B cell (primary cell): Measurements from ENCODE around the gene UGT2A3. TPM values are rescaled to one million over a fixed set of nuclear protein-coding genes. Genes with fewer than 3 reads are reported as not detected.

Experiments used
- ATAC-seq: fragments of 200-7000 bp; cut with Tn5 transposase; one replicate; pipeline ENCODE4 v1.10.0; 2021; ENCODE audit warnings: low read depth, mild to moderate bottlenecking, moderate number of reproducible peaks, moderate library complexity
- CTCF ChIA-PET: fragments of 350-600 bp; sonication (Branson Sonifier 250); formaldehyde crosslinking; loops from one replicate; lab custom pipeline; 2021; ENCODE audit warnings: antibody characterized with exemption, inconsistent platforms; lab: Charles Lee
- POLR2A ChIA-PET: fragments of 350-600 bp; sonication (Branson Sonifier 250); formaldehyde crosslinking; loops from one replicate; lab custom pipeline; 2021; ENCODE audit warnings: antibody characterized with exemption; lab: Charles Lee
- DNase-seq: peaks from one replicate; pipeline ENCODE4 v3.0.0; 2013
- H2AFZ ChIP-seq: 2 replicates; pipeline ENCODE4 v1.6.1; 2012; ENCODE audit warnings: mild to moderate bottlenecking, low read depth, low read length; ENCODE audit not compliant: insufficient read depth, poor library complexity, severe bottlenecking
- H3K27ac ChIP-seq, 2 donors: 1 replicate in 1 of 2; 2 replicates in 1 of 2; pipeline ENCODE4 v1.5.1; 2012 to 2013; ENCODE audit warnings: low read length in 2 of 2, mild to moderate bottlenecking in 2 of 2, moderate library complexity in 1 of 2
- H3K27me3 ChIP-seq, 4 experiments: fragments of 200-600 bp in 1 of 4; sonication (generic) in 1 of 4; replicated peaks in 1 of 4; 1 replicate in 2 of 4; 2 replicates in 2 of 4; pipeline versions ENCODE4 v1.6.1 to v1.7.0; 2013 to 2016; ENCODE audit warnings: low read length in 3 of 4, mild to moderate bottlenecking in 2 of 4, mixed read lengths in 1 of 4, moderate library complexity in 1 of 4; ENCODE audit not compliant: insufficient read depth in 4 of 4, control insufficient read depth in 3 of 4; ENCODE audit errors: control extremely low read depth in 1 of 4
- H3K36me3 ChIP-seq, 2 experiments: replicated peaks in 1 of 2; 1 replicate in 1 of 2; 2 replicates in 1 of 2; pipeline versions ENCODE4 v1.6.1 to v1.7.1; 2013; ENCODE audit warnings: low read length in 1 of 2; ENCODE audit not compliant: insufficient read depth in 2 of 2, control insufficient read depth in 1 of 2; ENCODE audit errors: control extremely low read depth in 1 of 2, extremely low read depth in 1 of 2
- H3K4me1 ChIP-seq, 2 donors: fragments of 200-600 bp in 1 of 2; sonication (generic) in 1 of 2; 1 replicate in 1 of 2; 2 replicates in 1 of 2; pipeline versions ENCODE4 v1.5.1 to v1.6.1; 2013 to 2017; ENCODE audit warnings: low read length in 2 of 2; ENCODE audit not compliant: control insufficient read depth in 2 of 2, insufficient read depth in 2 of 2
- H3K4me2 ChIP-seq: replicated peaks from 2 replicates; pipeline ENCODE3; 2012; ENCODE audit warnings: mild to moderate bottlenecking, low read depth, low read length; ENCODE audit not compliant: poor library complexity, severe bottlenecking
- H3K4me3 ChIP-seq, 5 experiments: fragments of 200-600 bp in 1 of 5; sonication (generic) in 1 of 5; 1 replicate in 3 of 5; 2 replicates in 2 of 5; pipeline versions ENCODE4 v1.5.1 to v1.7.0; 2011 to 2016; ENCODE audit warnings: low read length in 4 of 5, mild to moderate bottlenecking in 4 of 5, low read depth in 2 of 5, control low read depth in 1 of 5, moderate library complexity in 1 of 5; ENCODE audit not compliant: insufficient read depth in 1 of 5; ENCODE audit errors: control extremely low read depth in 1 of 5, extremely low read depth in 1 of 5
- H3K79me2 ChIP-seq: fragments of 200-600 bp; sonication (generic); one replicate; pipeline ENCODE4 v1.6.0; 2016; ENCODE audit warnings: low read length; ENCODE audit not compliant: control insufficient read depth, insufficient read depth
- H3K9ac ChIP-seq: fragments of 200-600 bp; sonication (generic); 2 replicates; pipeline ENCODE4 v1.6.1; 2017; ENCODE audit warnings: mild to moderate bottlenecking, low read length, moderate library complexity
- H3K9me3 ChIP-seq, 3 donors: one replicate each; pipeline versions ENCODE4 v1.6.1 to v1.7.1; 2013; ENCODE audit warnings: low read length in 2 of 3; ENCODE audit not compliant: control insufficient read depth in 2 of 3, insufficient read depth in 1 of 3; ENCODE audit errors: control extremely low read depth in 1 of 3
- H4K20me1 ChIP-seq: 2 replicates; pipeline ENCODE4 v1.6.0; 2012; ENCODE audit warnings: mild to moderate bottlenecking, low read length; ENCODE audit not compliant: insufficient read depth, control insufficient read depth, poor library complexity, severe bottlenecking
- H3K27ac Mint-ChIP-seq: one replicate; pipeline ENCODE4 v1.8.0; 2021; ENCODE audit warnings: mixed read lengths
- H3K27me3 Mint-ChIP-seq: one replicate; pipeline ENCODE4 v1.8.0; 2021; ENCODE audit warnings: mixed read lengths
- H3K4me1 Mint-ChIP-seq: one replicate; pipeline ENCODE4 v1.8.0; 2021; ENCODE audit warnings: mixed read lengths
- H3K4me3 Mint-ChIP-seq: one replicate; pipeline ENCODE4 v1.8.0; 2021; ENCODE audit warnings: mixed read lengths
- H3K9me3 Mint-ChIP-seq: one replicate; pipeline ENCODE4 v1.8.0; 2022; ENCODE audit warnings: mixed read lengths; ENCODE audit not compliant: insufficient read depth
- CTCF ChIP-seq: fragments of 200-600 bp; IDR thresholded peaks from one replicate; pipeline ENCODE4 v1.8.0; 2022; ENCODE audit warnings: antibody characterized with exemption, mild to moderate bottlenecking
- EZH2 ChIP-seq: IDR thresholded peaks from 2 replicates; pipeline ENCODE4 v1.6.1; 2012; ENCODE audit warnings: borderline replicate concordance, low read depth, mild to moderate bottlenecking, moderate library complexity, low read length; ENCODE audit not compliant: insufficient read depth, poor library complexity, severe bottlenecking
- WGBS: methylation state at CpG from one replicate; pipeline ENCODE4 v1.1.5; 2013; ENCODE audit warnings: missing lambda C conversion rate; ENCODE audit not compliant: insufficient coverage; 5-methylcytosine and 5-hydroxymethylcytosine counted together
- intact Hi-C: fragments of 100-400 bp; cut with micrococcal nuclease; formaldehyde crosslinking; loops from one replicate; pipeline ENCODE4 v1.10.0; 2022
- polyA plus RNA-seq: library from polyadenylated mRNA; depleted of rRNA; stranded (reverse); fragments of >200 nt; gene quantifications from 2 replicates; pipeline ENCODE4 v1.2.3, GENCODE V29; 2012
- small RNA-seq: library from RNA; depleted of rRNA; stranded (forward); fragments of <200 nt; gene quantifications from one replicate; pipeline ENCODE3, GENCODE V24; 2012; ENCODE audit warnings: low replicate concordance, low read depth; ENCODE audit not compliant: insufficient read length
- total RNA-seq, 2 donors: library from RNA; stranded (reverse); fragments of 120-200 nt in 1 of 2; gene quantifications; 1 replicate in 1 of 2; 2 replicates in 1 of 2; pipeline versions ENCODE4 v1.2.3 to v1.2.4, GENCODE V29; 2013 to 2022

The UGT2A3 gene
- total and polyA plus RNA-seq, 2 donors (not counting 1 experiment from before 2014, with no cell fraction given), result not detected

- Histone ChIP-seq H4K20me1 (no peaks in the 10 kb centered on the region), H2AFZ (no peak overlapping the region), H3K9ac (no peak overlapping the region), H3K79me2 (no peaks in the 10 kb centered on the region), H3K36me3 (no peaks in the 10 kb centered on the region), H3K4me3 (no peak overlapping the region), H3K4me2 (no peak overlapping the region), H3K27ac (no peak overlapping the region), H3K4me1 (no peaks in the 10 kb centered on the region), H3K9me3 (peaks cover 0 to 3% (median 0%) of the 10 kb centered on the region in 3 donors), H3K27me3 (no peaks in the 10 kb centered on the region)
- 80% methylated on average over 1 of the region's 1 CpG for WGBS
- TF ChIP-seq CTCF (no peak), EZH2 (no peak)
- Mint-ChIP-seq H3K27me3 (no peaks in the 10 kb centered on the region), H3K4me1 (no peaks in the 10 kb centered on the region), H3K27ac (no peak overlapping the region), H3K9me3 (no peaks in the 10 kb centered on the region), H3K4me3 (no peak overlapping the region)
- DNase-seq (no peak), ATAC-seq (no peak)
- intact Hi-C loops, result no loop called here
- POLR2A ChIA-PET, result no interaction called here
- CTCF ChIA-PET, result no interaction called here
These were observed 66.1 kb downstream of the UGT2A3 start for GRCh38 chr4:68885545-68885944.

- H2AFZ ChIP-seq, result no peak overlapping the region
- Mint-ChIP-seq H3K4me3 (no peak overlapping the region), H3K9me3 (no peaks in the 10 kb centered on the region), H3K4me1 (no peaks in the 10 kb centered on the region), H3K27me3 (no peaks in the 10 kb centered on the region), H3K27ac (no peak overlapping the region)
- intact Hi-C loops, result no loop called here
- no peak overlapping the region for H3K9ac ChIP-seq
- CTCF ChIA-PET, result no interaction called here
- no peaks in the 10 kb centered on the region for H3K79me2 ChIP-seq
- DNase-seq (no peak), ATAC-seq (no peak)
- H3K4me3 ChIP-seq, result no peak overlapping the region
- H3K27ac ChIP-seq, result no peak overlapping the region
- no peaks in the 10 kb centered on the region for H3K4me1 ChIP-seq
- POLR2A ChIA-PET, result no interaction called here
- no peaks in the 10 kb centered on the region for H4K20me1 ChIP-seq
- no peak overlapping the region for H3K4me2 ChIP-seq
- peaks cover 0 to 3% (median 0%) of the 10 kb centered on the region in 3 donors for H3K9me3 ChIP-seq
- no peaks in the 10 kb centered on the region for H3K36me3 ChIP-seq
- WGBS, result 100% methylated on average over 1 of the region's 6 CpGs
- no peak for TF ChIP-seq CTCF
- TF ChIP-seq EZH2, result no peak
- H3K27me3 ChIP-seq, result no peaks in the 10 kb centered on the region
These were observed 67.7 kb downstream of the UGT2A3 start for GRCh38 chr4:68883870-68884269.

Small RNA genes lying within 50 kb of the gene (small RNA-seq; reads per million reads assigned to genes)
- gene AC021146.3 (not detected), gene AC021146.6 (not detected)

Other genes starting within 250 kb of the UGT2A3 start
- gene UGT2B10, start 135.8 kb downstream of the UGT2A3 start, total RNA-seq, result not detected in 2 replicates
- gene UGT2B10, start 135.8 kb downstream of the UGT2A3 start, polyA plus RNA-seq, result not detected in 2 replicates
- not detected in 2 replicates for gene UGT2B7, start 144.7 kb upstream of the UGT2A3 start, total RNA-seq
- not detected in 2 replicates for gene UGT2B7, start 144.7 kb upstream of the UGT2A3 start, polyA plus RNA-seq